ENCODE data around the gene CRADD.
A peak's percentile ranks its signal among the peaks of the same experiment; 100 is the strongest.
"Not testable (repeated sequence)": the region's sequence is repeated elsewhere in the genome, so short reads cannot be mapped to it uniquely, and the experiment has no call there.

CRADD gene

GRCh38 chr12:93789767-93790166, 112.6 kb downstream of the CRADD start:
- Histone ChIP-seq H3K4me1 (ENCODE audit: control insufficient read depth in 1 of 2, insufficient read depth in 2 of 2, low read length in 2 of 2) (peaks cover 0 to 11% of the 10 kb centered on the region in 2 donors), H3K27ac (ENCODE audit: low read length) (no peak overlapping the region), H3K4me3 (ENCODE audit: low read depth in 1 of 2, low read length in 2 of 2) (no peak overlapping the region), H3K27me3 (ENCODE audit: low read depth, low read length) (no peaks in the 10 kb centered on the region), H3K36me3 (ENCODE audit: control insufficient read depth in 1 of 2, insufficient read depth in 2 of 2, low read length in 2 of 2) (peaks cover 0 to 2% of the 10 kb centered on the region in 2 donors), H3K9me3 (ENCODE audit: control insufficient read depth in 1 of 2, low read length in 2 of 2) (no peaks in the 10 kb centered on the region)

GRCh38 chr12:93790472-93791152, 113.4 kb downstream of the CRADD start:
- H3K27ac ChIP-seq (ENCODE audit: low read length) = no peak overlapping the region
- no peaks in the 10 kb centered on the region for H3K9me3 ChIP-seq (ENCODE audit: control insufficient read depth in 1 of 2, low read length in 2 of 2)
- peaks cover 0 to 5% of the 10 kb centered on the region in 2 donors for H3K4me1 ChIP-seq (ENCODE audit: control insufficient read depth in 1 of 2, insufficient read depth in 2 of 2, low read length in 2 of 2)
- H3K27me3 ChIP-seq (ENCODE audit: low read depth, low read length) = no peaks in the 10 kb centered on the region
- no peaks in the 10 kb centered on the region for H3K36me3 ChIP-seq (ENCODE audit: control insufficient read depth in 1 of 2, insufficient read depth in 2 of 2, low read length in 2 of 2)
- H3K4me3 ChIP-seq (ENCODE audit: low read depth in 1 of 2, low read length in 2 of 2) = no peak overlapping the region

- no peaks in the 10 kb centered on the region for H3K9me3 ChIP-seq (ENCODE audit: control insufficient read depth in 1 of 2, low read length in 2 of 2)
- H3K4me3 ChIP-seq (ENCODE audit: low read depth in 1 of 2, low read length in 2 of 2) = no peak overlapping the region
- no peak overlapping the region for H3K27ac ChIP-seq (ENCODE audit: low read length)
Observed at GRCh38 chr12:93793007-93793406, 115.8 kb downstream of the CRADD start.

GRCh38 chr12:93793983-93794382, 116.8 kb downstream of the CRADD start:
- Histone ChIP-seq H3K27ac (ENCODE audit: low read length) (no peak overlapping the region), H3K4me1 (ENCODE audit: control insufficient read depth in 1 of 2, insufficient read depth in 2 of 2, low read length in 2 of 2) (no peaks in the 10 kb centered on the region), H3K4me3 (ENCODE audit: low read depth in 1 of 2, low read length in 2 of 2) (no peak overlapping the region), H3K36me3 (ENCODE audit: control insufficient read depth in 1 of 2, insufficient read depth in 2 of 2, low read length in 2 of 2) (no peaks in the 10 kb centered on the region), H3K27me3 (ENCODE audit: low read depth, low read length) (no peaks in the 10 kb centered on the region), H3K9me3 (ENCODE audit: control insufficient read depth in 1 of 2, low read length in 2 of 2) (no peaks in the 10 kb centered on the region)

More at GRCh38 chr12:93793007-93793406, 115.8 kb downstream of the CRADD start:
- H3K27me3 ChIP-seq (ENCODE audit: low read depth, low read length) = no peaks in the 10 kb centered on the region
- H3K36me3 ChIP-seq (ENCODE audit: control insufficient read depth in 1 of 2, insufficient read depth in 2 of 2, low read length in 2 of 2) = no peaks in the 10 kb centered on the region
- H3K4me1 ChIP-seq (ENCODE audit: control insufficient read depth in 1 of 2, insufficient read depth in 2 of 2, low read length in 2 of 2) = no peaks in the 10 kb centered on the region

- no peak overlapping the region for H3K27ac ChIP-seq (ENCODE audit: low read length)
- no peaks in the 10 kb centered on the region for H3K27me3 ChIP-seq (ENCODE audit: low read depth, low read length)
- H3K4me1 ChIP-seq (ENCODE audit: control insufficient read depth in 1 of 2, insufficient read depth in 2 of 2, low read length in 2 of 2) = no peaks in the 10 kb centered on the region
- H3K36me3 ChIP-seq (ENCODE audit: control insufficient read depth in 1 of 2, insufficient read depth in 2 of 2, low read length in 2 of 2) = no peaks in the 10 kb centered on the region
- no peaks in the 10 kb centered on the region for H3K9me3 ChIP-seq (ENCODE audit: control insufficient read depth in 1 of 2, low read length in 2 of 2)
- H3K4me3 ChIP-seq (ENCODE audit: low read depth in 1 of 2, low read length in 2 of 2) = no peak overlapping the region
Observed at GRCh38 chr12:93794738-93795137, 117.6 kb downstream of the CRADD start.

- H3K4me1 ChIP-seq (ENCODE audit: control insufficient read depth in 1 of 2, insufficient read depth in 2 of 2, low read length in 2 of 2) = no peaks in the 10 kb centered on the region
- H3K36me3 ChIP-seq (ENCODE audit: control insufficient read depth in 1 of 2, insufficient read depth in 2 of 2, low read length in 2 of 2) = no peaks in the 10 kb centered on the region
- H3K4me3 ChIP-seq (ENCODE audit: low read depth in 1 of 2, low read length in 2 of 2) = no peak overlapping the region
- no peaks in the 10 kb centered on the region for H3K27me3 ChIP-seq (ENCODE audit: low read depth, low read length)
- H3K9me3 ChIP-seq (ENCODE audit: control insufficient read depth in 1 of 2, low read length in 2 of 2) = no peaks in the 10 kb centered on the region
- no peak overlapping the region for H3K27ac ChIP-seq (ENCODE audit: low read length)
Observed at GRCh38 chr12:93795352-93795751, 118.2 kb downstream of the CRADD start.

GRCh38 chr12:93796729-93797128, 119.6 kb downstream of the CRADD start:
- Histone ChIP-seq H3K27ac (ENCODE audit: low read length) (no peak overlapping the region), H3K4me3 (ENCODE audit: low read depth in 1 of 2, low read length in 2 of 2) (no peak overlapping the region), H3K27me3 (ENCODE audit: low read depth, low read length) (no peaks in the 10 kb centered on the region), H3K36me3 (ENCODE audit: control insufficient read depth in 1 of 2, insufficient read depth in 2 of 2, low read length in 2 of 2) (no peaks in the 10 kb centered on the region), H3K9me3 (ENCODE audit: control insufficient read depth in 1 of 2, low read length in 2 of 2) (no peaks in the 10 kb centered on the region), H3K4me1 (ENCODE audit: control insufficient read depth in 1 of 2, insufficient read depth in 2 of 2, low read length in 2 of 2) (no peaks in the 10 kb centered on the region)

GRCh38 chr12:93798279-93799151, 121.3 kb downstream of the CRADD start:
- Histone ChIP-seq H3K4me1 (ENCODE audit: control insufficient read depth in 1 of 2, insufficient read depth in 2 of 2, low read length in 2 of 2) (peaks cover 7 to 9% of the 10 kb centered on the region in 2 donors), H3K27ac (ENCODE audit: low read length) (no peak overlapping the region), H3K27me3 (ENCODE audit: low read depth, low read length) (no peaks in the 10 kb centered on the region), H3K4me3 (ENCODE audit: low read depth in 1 of 2, low read length in 2 of 2) (no peak overlapping the region), H3K36me3 (ENCODE audit: control insufficient read depth in 1 of 2, insufficient read depth in 2 of 2, low read length in 2 of 2) (no peaks in the 10 kb centered on the region), H3K9me3 (ENCODE audit: control insufficient read depth in 1 of 2, low read length in 2 of 2) (no peaks in the 10 kb centered on the region)

- H3K27me3 ChIP-seq (ENCODE audit: low read depth, low read length); H3K36me3 ChIP-seq (ENCODE audit: control insufficient read depth in 1 of 2, insufficient read depth in 2 of 2, low read length in 2 of 2); H3K9me3 ChIP-seq (ENCODE audit: control insufficient read depth in 1 of 2, low read length in 2 of 2); H3K27ac ChIP-seq (ENCODE audit: low read length); H3K4me3 ChIP-seq (ENCODE audit: low read depth in 1 of 2, low read length in 2 of 2): not testable (repeated sequence)
- peaks cover 7 to 16% of the 10 kb centered on the region in 2 donors for H3K4me1 ChIP-seq (ENCODE audit: control insufficient read depth in 1 of 2, insufficient read depth in 2 of 2, low read length in 2 of 2)
Observed at GRCh38 chr12:93801666-93802065, 124.5 kb downstream of the CRADD start.

- Histone ChIP-seq H3K4me1 (ENCODE audit: control insufficient read depth in 1 of 2, insufficient read depth in 2 of 2, low read length in 2 of 2) (peaks cover 7 to 16% of the 10 kb centered on the region in 2 donors), H3K9me3 (ENCODE audit: control insufficient read depth in 1 of 2, low read length in 2 of 2) (no peaks in the 10 kb centered on the region), H3K27me3 (ENCODE audit: low read depth, low read length) (no peaks in the 10 kb centered on the region), H3K36me3 (ENCODE audit: control insufficient read depth in 1 of 2, insufficient read depth in 2 of 2, low read length in 2 of 2) (no peaks in the 10 kb centered on the region), H3K4me3 (ENCODE audit: low read depth in 1 of 2, low read length in 2 of 2) (no peak overlapping the region), H3K27ac (ENCODE audit: low read length) (peak overlapping the region; percentile 74)
Observed at GRCh38 chr12:93802293-93802692, 125.1 kb downstream of the CRADD start.

GRCh38 chr12:93802698-93803423, 125.7 kb downstream of the CRADD start:
- Histone ChIP-seq H3K9me3 (ENCODE audit: control insufficient read depth in 1 of 2, low read length in 2 of 2) (no peaks in the 10 kb centered on the region), H3K27ac (ENCODE audit: low read length) (peak overlapping the region; percentile 74), H3K4me3 (ENCODE audit: low read depth in 1 of 2, low read length in 2 of 2) (no peak overlapping the region), H3K4me1 (ENCODE audit: control insufficient read depth in 1 of 2, insufficient read depth in 2 of 2, low read length in 2 of 2) (peaks cover 7 to 16% of the 10 kb centered on the region in 2 donors), H3K36me3 (ENCODE audit: control insufficient read depth in 1 of 2, insufficient read depth in 2 of 2, low read length in 2 of 2) (no peaks in the 10 kb centered on the region), H3K27me3 (ENCODE audit: low read depth, low read length) (no peaks in the 10 kb centered on the region)

Measured in muscle layer of duodenum (tissue), 2 donors.